MM.1S (cell line): ENCODE measurements around the gene POM121.
"Not testable (repeated sequence)": the region's sequence is repeated elsewhere in the genome, so short reads cannot be mapped to it uniquely, and the experiment has no call there.

ENCODE experiments used
- CTCF ChIP-seq: fragments of 300-600 bp; sonication (generic); IDR thresholded peaks from 2 replicates; pipeline ENCODE4 v1.5.1; 2016; ENCODE audit warnings: antibody characterized with exemption, low read length, mixed read lengths
- EZH2 ChIP-seq: fragments of 300-600 bp; sonication (generic); optimal IDR thresholded peaks from 2 replicates; pipeline ENCODE3; 2017; ENCODE audit warnings: low read depth, mild to moderate bottlenecking, antibody characterized with exemption, low read length, mixed read lengths
- EZH2phosphoT487 ChIP-seq: fragments of 300-600 bp; sonication (generic); IDR thresholded peaks from 2 replicates; pipeline ENCODE4 v1.6.1; 2018; ENCODE audit warnings: antibody characterized with exemption, low read length

GRCh38 chr7:72927791-72928190 is 2.9 kb downstream of the POM121 start:
- not testable (repeated sequence) for TF ChIP-seq CTCF, EZH2phosphoT487, EZH2
